SK-N-SH (cell line): Measurements from ENCODE around the gene OR8D1. TPM values are rescaled to one million over a fixed set of nuclear protein-coding genes. Genes with fewer than 3 reads are reported as not detected.

Experiments used
- CTCF ChIA-PET: fragments of 300-600, 350-600 bp; formaldehyde crosslinking; extraction: SDS; loops from one replicate; lab custom pipeline; 2021; lab: Yijun Ruan, JAX
- POLR2A ChIA-PET: fragments of 350-600 bp; sonication (Branson Sonifier 250); formaldehyde crosslinking; extraction: SDS; loops from one replicate; lab custom pipeline; 2020; ENCODE audit warnings: antibody characterized with exemption, inconsistent platforms; lab: Yijun Ruan, JAX
- DNase-seq: peaks from one replicate; pipeline ENCODE4 v3.0.0; 2012
- H2AFZ ChIP-seq: fragments of 200-600 bp; sonication (generic); 2 replicates; pipeline ENCODE4 v1.8.1; 2016; ENCODE audit warnings: antibody characterized with exemption, mild to moderate bottlenecking, low read depth
- H3F3A ChIP-seq: fragments of 200-600 bp; sonication (generic); replicated peaks from 2 replicates; pipeline ENCODE3; 2016; ENCODE audit warnings: antibody characterized with exemption, mild to moderate bottlenecking; ENCODE audit not compliant: insufficient read depth
- H3K27ac ChIP-seq, 2 experiments: fragments of 200-500 bp in 1 of 2; fragments of 200-600 bp in 1 of 2; sonication (Bioruptor generic) in 1 of 2; sonication (generic), shearing (Covaris generic) in 1 of 2; 2 replicates each; pipeline versions ENCODE4 v1.5.1 to v1.6.1; 2014 to 2016; ENCODE audit warnings: low read depth in 2 of 2, inconsistent platforms in 1 of 2, low read length in 1 of 2, mild to moderate bottlenecking in 1 of 2, mixed read lengths in 1 of 2
- H3K27me3 ChIP-seq: fragments of 200-600 bp; sonication (generic), shearing (Covaris generic); 2 replicates; pipeline ENCODE4 v1.6.1; 2016; ENCODE audit warnings: mixed run types; ENCODE audit not compliant: insufficient read depth
- H3K36me3 ChIP-seq, 2 experiments: fragments of 200-500 bp in 1 of 2; fragments of 200-600 bp in 1 of 2; sonication (Bioruptor generic) in 1 of 2; sonication (generic) in 1 of 2; replicated peaks in 1 of 2; 2 replicates each; pipeline versions ENCODE3 to v1.5.1; 2014 to 2016; ENCODE audit warnings: low read length in 1 of 2, mild to moderate bottlenecking in 1 of 2; ENCODE audit not compliant: insufficient read depth in 2 of 2, control insufficient read depth in 1 of 2
- H3K4me1 ChIP-seq, 2 experiments: fragments of 200-500 bp in 1 of 2; fragments of 200-600 bp in 1 of 2; sonication (Bioruptor generic) in 1 of 2; sonication (generic), shearing (Covaris generic) in 1 of 2; 2 replicates each; pipeline versions ENCODE4 v1.5.1 to v1.6.1; 2014 to 2016; ENCODE audit warnings: low read depth in 1 of 2, low read length in 1 of 2, mixed run types in 1 of 2; ENCODE audit not compliant: insufficient read depth in 2 of 2, control insufficient read depth in 1 of 2
- H3K4me2 ChIP-seq: fragments of 200-600 bp; sonication (generic), shearing (Covaris generic); 2 replicates; pipeline ENCODE4 v1.6.1; 2017; ENCODE audit warnings: mixed run types
- H3K4me3 ChIP-seq, 2 experiments: fragments of 200-500 bp in 1 of 2; fragments of 200-600 bp in 1 of 2; sonication (Bioruptor generic) in 1 of 2; sonication (generic), shearing (Covaris generic) in 1 of 2; 2 replicates each; pipeline versions ENCODE4 v1.5.1 to v1.8.1; 2014 to 2016; ENCODE audit warnings: low read depth in 2 of 2, inconsistent platforms in 1 of 2, low read length in 1 of 2, mild to moderate bottlenecking in 1 of 2, mixed read lengths in 1 of 2, moderate library complexity in 1 of 2
- H3K79me2 ChIP-seq: fragments of 200-600 bp; sonication (generic); 2 replicates; pipeline ENCODE4 v1.8.1; 2017; ENCODE audit warnings: mild to moderate bottlenecking; ENCODE audit not compliant: insufficient read depth
- H3K9ac ChIP-seq: fragments of 200-600 bp; sonication (generic); 2 replicates; pipeline ENCODE4 v1.6.1; 2017; ENCODE audit warnings: mixed run types
- H3K9me2 ChIP-seq: fragments of 200-600 bp; sonication (generic); 2 replicates; pipeline ENCODE4 v1.6.1; 2017; ENCODE audit warnings: mixed run types
- H3K9me3 ChIP-seq: fragments of 200-600 bp; sonication (generic); 2 replicates; pipeline ENCODE4 v1.6.1; 2017; ENCODE audit warnings: mixed run types, mild to moderate bottlenecking, moderate library complexity
- H4K20me1 ChIP-seq: fragments of 200-600 bp; sonication (generic); 2 replicates; pipeline ENCODE4 v1.6.1; 2017; ENCODE audit warnings: mild to moderate bottlenecking, mixed run types; ENCODE audit not compliant: insufficient read depth
- CTCF ChIP-seq: fragments of 200-600 bp; sonication (generic); IDR thresholded peaks from 2 replicates; pipeline ENCODE4 v1.6.1; 2017; ENCODE audit warnings: antibody characterized with exemption, mild to moderate bottlenecking, moderate library complexity
- EZH2phosphoT487 ChIP-seq: fragments of 200-600 bp; sonication (generic); IDR thresholded peaks from 2 replicates; pipeline ENCODE4 v1.6.1; 2017; ENCODE audit warnings: low read depth, mixed run types, mild to moderate bottlenecking, antibody characterized with exemption, moderate library complexity, borderline replicate concordance
- GABPA ChIP-seq: IDR thresholded peaks from 2 replicates; pipeline ENCODE4 v1.4.0; 2012; ENCODE audit warnings: low read depth, mild to moderate bottlenecking
- GATA2 ChIP-seq: sonication (generic); formaldehyde crosslinking; IDR thresholded peaks from 2 replicates; pipeline ENCODE4 v1.5.0; 2020; ENCODE audit warnings: mild to moderate bottlenecking, missing genetic modification reagents
- JUND ChIP-seq: IDR thresholded peaks from 2 replicates; pipeline ENCODE4 v1.4.0; 2012
- MEF2A ChIP-seq: IDR thresholded peaks from 2 replicates; pipeline ENCODE4 v1.4.0; 2012; ENCODE audit warnings: low read depth, borderline replicate concordance
- NFIC ChIP-seq: IDR thresholded peaks from 2 replicates; pipeline ENCODE4 v1.4.0; 2012; ENCODE audit warnings: borderline replicate concordance
- NRF1 ChIP-seq: IDR thresholded peaks from 2 replicates; pipeline ENCODE4 v1.6.1; 2012; ENCODE audit warnings: low read depth, mild to moderate bottlenecking, low read length
- TAF1 ChIP-seq: IDR thresholded peaks from 2 replicates; pipeline ENCODE4 v1.6.1; 2012; ENCODE audit warnings: low read depth, mild to moderate bottlenecking, low read length, moderate library complexity, borderline replicate concordance
- WGBS: methylation state at CpG from one replicate; pipeline ENCODE4 v1.1.6; 2017; ENCODE audit warnings: low lambda C conversion rate; 5-methylcytosine and 5-hydroxymethylcytosine counted together
- polyA plus RNA-seq, 3 experiments: library from polyadenylated mRNA; depleted of rRNA; stranded (reverse); fragments of >200 nt; gene quantifications; 2 replicates each; pipeline ENCODE4 v1.2.3, GENCODE V29; 2012
- TF ChIP-seq, protein P1 (sequence below): IDR thresholded peaks from 2 replicates; pipeline ENCODE4 v1.4.0; 2012; ENCODE audit warnings: low read depth
- TF ChIP-seq, protein P2 (sequence below): IDR thresholded peaks from 2 replicates; pipeline ENCODE4 v1.4.0; 2012; ENCODE audit warnings: low read depth, borderline replicate concordance

The OR8D1 gene
- polyA plus RNA-seq, 1 of the 3 experiments (the other 2 are of a cell fraction) = not detected

- no peak for DNase-seq
- H3K9me2 ChIP-seq = no peaks in the 10 kb centered on the region
- no peaks in the 10 kb centered on the region for H3K36me3 ChIP-seq
- H3K79me2 ChIP-seq = no peaks in the 10 kb centered on the region
- H3K4me2 ChIP-seq = no peak overlapping the region
- no peaks in the 10 kb centered on the region for H3K9me3 ChIP-seq
- H3K9ac ChIP-seq = no peak overlapping the region
- H3K4me3 ChIP-seq = no peak overlapping the region
- H4K20me1 ChIP-seq = no peaks in the 10 kb centered on the region
- H3K4me1 ChIP-seq = no peaks in the 10 kb centered on the region
- H2AFZ ChIP-seq = no peak overlapping the region
- ChIA-PET CTCF (no interaction called here), POLR2A (no interaction called here)
- H3K27me3 ChIP-seq = no peaks in the 10 kb centered on the region
- no peak overlapping the region for H3K27ac ChIP-seq
- TF ChIP-seq EZH2phosphoT487 (no peak), JUND (no peak), TAF1 (no peak), MEF2A (no peak), NRF1 (no peak)
- TF ChIP-seq, protein P1, sequence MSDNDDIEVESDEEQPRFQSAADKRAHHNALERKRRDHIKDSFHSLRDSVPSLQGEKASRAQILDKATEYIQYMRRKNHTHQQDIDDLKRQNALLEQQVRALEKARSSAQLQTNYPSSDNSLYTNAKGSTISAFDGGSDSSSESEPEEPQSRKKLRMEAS = no peak
- TF ChIP-seq, all 33 proteins: peak for 0
- no peaks in the 10 kb centered on the region for H3F3A ChIP-seq
Measured at GRCh38 chr11:124296016-124296415, 17.7 kb downstream of the OR8D1 start.

- Histone ChIP-seq H3K4me1 (no peaks in the 10 kb centered on the region), H3K4me3 (no peak overlapping the region), H3K4me2 (no peak overlapping the region), H2AFZ (no peak overlapping the region), H3K27me3 (no peaks in the 10 kb centered on the region), H3K9me2 (no peaks in the 10 kb centered on the region), H4K20me1 (no peaks in the 10 kb centered on the region), H3F3A (no peaks in the 10 kb centered on the region), H3K27ac (no peak overlapping the region), H3K9me3 (no peaks in the 10 kb centered on the region), H3K9ac (no peak overlapping the region), H3K36me3 (no peaks in the 10 kb centered on the region), H3K79me2 (no peaks in the 10 kb centered on the region)
- no peak for DNase-seq
- ChIA-PET CTCF (no interaction called here), POLR2A (no interaction called here)
- TF ChIP-seq NRF1 = no peak
- TF ChIP-seq NFIC = no peak
- TF ChIP-seq CTCF = no peak
- no peak for TF ChIP-seq GATA2 (CRISPR knock-in tag)
- TF ChIP-seq, protein P2, sequence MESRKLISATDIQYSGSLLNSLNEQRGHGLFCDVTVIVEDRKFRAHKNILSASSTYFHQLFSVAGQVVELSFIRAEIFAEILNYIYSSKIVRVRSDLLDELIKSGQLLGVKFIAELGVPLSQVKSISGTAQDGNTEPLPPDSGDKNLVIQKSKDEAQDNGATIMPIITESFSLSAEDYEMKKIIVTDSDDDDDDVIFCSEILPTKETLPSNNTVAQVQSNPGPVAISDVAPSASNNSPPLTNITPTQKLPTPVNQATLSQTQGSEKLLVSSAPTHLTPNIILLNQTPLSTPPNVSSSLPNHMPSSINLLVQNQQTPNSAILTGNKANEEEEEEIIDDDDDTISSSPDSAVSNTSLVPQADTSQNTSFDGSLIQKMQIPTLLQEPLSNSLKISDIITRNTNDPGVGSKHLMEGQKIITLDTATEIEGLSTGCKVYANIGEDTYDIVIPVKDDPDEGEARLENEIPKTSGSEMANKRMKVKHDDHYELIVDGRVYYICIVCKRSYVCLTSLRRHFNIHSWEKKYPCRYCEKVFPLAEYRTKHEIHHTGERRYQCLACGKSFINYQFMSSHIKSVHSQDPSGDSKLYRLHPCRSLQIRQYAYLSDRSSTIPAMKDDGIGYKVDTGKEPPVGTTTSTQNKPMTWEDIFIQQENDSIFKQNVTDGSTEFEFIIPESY = no peak
- no peak for TF ChIP-seq GABPA
- 0% methylated on average over 1 of the region's 1 CpG for WGBS
Measured at GRCh38 chr11:124294687-124295086, 19.1 kb downstream of the OR8D1 start.
